ENCODE results near the gene PTPN5. TPM values are rescaled to one million over a fixed set of nuclear protein-coding genes. Genes with fewer than 3 reads are reported as not detected.
A peak's percentile ranks its signal among the peaks of the same experiment; 100 is the strongest.

Gene PTPN5
- total and polyA plus RNA-seq, 7 donors = 0.33 to 1.1 (median 0.54) TPM; not detected in 2

DNA sequence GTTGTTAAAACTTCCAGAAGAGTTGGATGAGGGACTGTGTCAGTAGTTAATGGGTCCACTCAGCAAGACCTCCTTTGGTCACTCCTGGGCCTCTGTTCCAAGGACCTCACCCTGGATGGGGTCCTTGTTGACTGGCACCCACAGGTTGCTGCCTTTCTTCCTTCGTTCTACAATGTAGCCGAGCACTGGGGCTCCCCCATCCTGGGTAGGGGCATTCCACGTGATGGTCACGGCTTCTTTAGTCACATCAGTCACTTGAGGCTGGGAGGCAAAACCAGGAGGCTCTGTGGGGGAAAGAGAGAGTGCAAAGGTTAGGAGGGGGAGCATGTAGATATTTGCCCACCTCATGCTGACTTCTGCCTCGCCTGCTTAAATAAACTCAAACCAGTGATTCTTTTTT lies 81.1 kb downstream of the PTPN5 start:
- TF ChIP-seq EP300 (IDR thresholded peaks at IDR 0.05) (no peak), POLR2AphosphoS5 (IDR thresholded peaks at IDR 0.05) (no peak), CTCF (IDR thresholded peaks at IDR 0.05) (no peak), POLR2A (IDR thresholded peaks at IDR 0.05) (no peak)
- 82 to 89% methylated on average over 5 of the region's 5 CpGs for WGBS, 2 donors
- H3K9me3 ChIP-seq = no peaks in the 10 kb centered on the region
- H3K36me3 ChIP-seq = no peaks in the 10 kb centered on the region
- no peak overlapping the region for H3K27ac ChIP-seq
- intact Hi-C loops (cut with DNase I) = no loop called here
- no peak for DNase-seq
- H3K4me1 ChIP-seq = peaks cover 0 to 15% (median 13%) of the 10 kb centered on the region in 4 donors
- H3K4me3 ChIP-seq = no peak overlapping the region
- no peaks in the 10 kb centered on the region for H3K27me3 ChIP-seq

GRCh38 chr11:18709414-18709813 lies 82.2 kb downstream of the PTPN5 start:
- Histone ChIP-seq H3K27me3 (no peaks in the 10 kb centered on the region), H3K9me3 (no peaks in the 10 kb centered on the region), H3K4me3 (no peak overlapping the region), H3K4me1 (peaks cover 0 to 26% (median 23%) of the 10 kb centered on the region in 4 donors), H3K36me3 (no peaks in the 10 kb centered on the region), H3K27ac (no peak overlapping the region)
- no peak for DNase-seq
- 95 to 96% methylated on average over 4 of the region's 4 CpGs for WGBS, 2 donors
- TF ChIP-seq POLR2A (IDR thresholded peaks at IDR 0.05) (no peak), EP300 (IDR thresholded peaks at IDR 0.05) (no peak), CTCF (IDR thresholded peaks at IDR 0.05) (no peak), POLR2AphosphoS5 (IDR thresholded peaks at IDR 0.05) (no peak)
- intact Hi-C loops (cut with DNase I) = loop anchor here (5.0 kb wide), 1 partner anchor 122 kb away; the partner anchor contains the start of gene UEVLD

- Histone ChIP-seq H3K27me3 (no peaks in the 10 kb centered on the region), H3K4me3 (no peak overlapping the region), H3K27ac (no peak overlapping the region), H3K4me1 (peaks cover 0 to 33% (median 24%) of the 10 kb centered on the region in 4 donors), H3K9me3 (no peaks in the 10 kb centered on the region), H3K36me3 (peaks cover 0 to under 1% (median 0%) of the 10 kb centered on the region in 4 donors)
- WGBS, 2 donors = 93 to 94% methylated on average over 12 of the region's 12 CpGs
- no peak for DNase-seq
- intact Hi-C loops (cut with DNase I) = loop anchor here (5.0 kb wide), 1 partner anchor 121 kb away; the partner anchor contains the start of gene UEVLD
- no peak for TF ChIP-seq POLR2A (IDR thresholded peaks at IDR 0.05)
- no peak for TF ChIP-seq POLR2AphosphoS5 (IDR thresholded peaks at IDR 0.05)
- TF ChIP-seq EP300 (IDR thresholded peaks at IDR 0.05) = no peak
- TF ChIP-seq CTCF (IDR thresholded peaks at IDR 0.05) = no peak
These were observed 83.7 kb downstream of the PTPN5 start for GRCh38 chr11:18707811-18708340.

GRCh38 chr11:18706330-18707243 lies 85.0 kb downstream of the PTPN5 start:
- Histone ChIP-seq H3K27me3 (no peaks in the 10 kb centered on the region), H3K4me1 (peaks cover 0 to 33% (median 24%) of the 10 kb centered on the region in 4 donors), H3K9me3 (no peaks in the 10 kb centered on the region), H3K4me3 (peak overlapping the region; percentile 41 to 67 (median 58)), H3K36me3 (peaks cover 0 to 13% (median 1%) of the 10 kb centered on the region in 4 donors), H3K27ac (peak overlapping the region; percentile 74 to 78 (median 74))
- DNase-seq = peak; percentile 82
- 4 to 6% methylated on average over 34 of the region's 34 CpGs for WGBS, 2 donors
- peak in 3 of 4 donors; percentile 4 to 5 (median 4) for TF ChIP-seq POLR2AphosphoS5 (IDR thresholded peaks at IDR 0.05)
- no peak for TF ChIP-seq CTCF (IDR thresholded peaks at IDR 0.05)
- intact Hi-C loops (cut with DNase I) = loop anchor here (5.0 kb wide), 1 partner anchor 119 kb away; the partner anchor contains the start of gene UEVLD

Data from sigmoid colon (tissue), 7 donors.